Right lobe of liver (tissue), 6 donors: ENCODE results near the gene SPAG16. TPM values are rescaled to one million over a fixed set of nuclear protein-coding genes. Genes with fewer than 3 reads are reported as not detected.

Experiments used
- ATAC-seq, 4 donors: fragments of 200-7000 bp; cut with Tn5 transposase; one replicate each; pipeline ENCODE4 v1.9.1; 2020; ENCODE audit warnings: mild to moderate bottlenecking in 4 of 4, moderate library complexity in 4 of 4
- DNase-seq, 3 donors: peaks; one replicate each; pipeline ENCODE4 v3.0.0-alpha.2; 2020
- H3K27ac ChIP-seq, 3 donors: fragments of 200-600 bp; one replicate each; pipeline ENCODE4 v1.8.0; 2022
- H3K27me3 ChIP-seq, 2 donors: fragments of 200-600 bp; one replicate each; pipeline ENCODE4 v1.8.0; 2022
- H3K36me3 ChIP-seq, 4 donors: fragments of 200-600 bp; sonication (generic) in 1 of 4; one replicate each; pipeline versions ENCODE4 v1.5.1 to v1.8.0; 2017 to 2022; ENCODE audit warnings: control low read depth in 1 of 4
- H3K4me1 ChIP-seq, 4 donors: fragments of 200-600 bp; sonication (generic) in 1 of 4; one replicate each; pipeline versions ENCODE4 v1.5.1 to v1.8.0; 2017 to 2022; ENCODE audit warnings: control low read depth in 1 of 4
- H3K4me3 ChIP-seq, 3 donors: fragments of 200-600 bp; one replicate each; pipeline ENCODE4 v1.8.0; 2022
- H3K9me3 ChIP-seq, 4 donors: fragments of 200-600 bp; sonication (generic) in 1 of 4; one replicate each; pipeline versions ENCODE4 v1.5.1 to v1.8.0; 2017 to 2022; ENCODE audit warnings: control low read depth in 1 of 4
- CTCF ChIP-seq, 4 donors: fragments of 200-600 bp in 3 of 4; fragments of 450-650 bp in 1 of 4; IDR thresholded peaks; one replicate each; pipeline versions ENCODE4 v1.5.1 to v1.8.0; 2016 to 2022; ENCODE audit warnings: antibody characterized with exemption in 4 of 4, mild to moderate bottlenecking in 2 of 4
- POLR2A ChIP-seq: fragments of 450-650 bp; IDR thresholded peaks from one replicate; pipeline ENCODE4 v1.6.1; 2017; ENCODE audit warnings: antibody characterized with exemption, mild to moderate bottlenecking
- WGBS: methylation state at CpG from one replicate; pipeline ENCODE4 v1.1.6; 2018; ENCODE audit warnings: low coverage, low lambda C conversion rate; ENCODE audit not compliant: insufficient coverage; ENCODE audit errors: missing lambda C conversion rate; 5-methylcytosine and 5-hydroxymethylcytosine counted together
- intact Hi-C, 2 donors: fragments of 100-400 bp; cut with DNase I; formaldehyde crosslinking; loops; one replicate each; pipeline versions ENCODE4 v1.11.2 to v1.14.1; 2022
- total RNA-seq, 6 experiments: library from RNA; depleted of rRNA in 2 of 6; stranded (reverse); fragments of >200 nt in 2 of 6; fragmentation: NEBNext Ultra II Directional in 3 of 6; extraction: Animal tissue kit (Norgen Biotek cat#: 25700) in 3 of 6; gene quantifications; one replicate each; pipeline versions ENCODE4 v1.1.0 to v1.2.4, GENCODE V29; 2016 to 2023
- donor health status: DM: no; HTN: yes; CAD: no.
- donor health status: DM: no; HTN: no; CAD: no.
- donor health status: DM: no; HTN: no; CAD: no.
- donor health status: DM: no; HTN: yes; CAD: no.
- donor health status: DM: no; HTN: yes; CAD: no.

Gene SPAG16
- total RNA-seq, 6 experiments from 2014 or later: 7.2 to 15.3 (median 9.0) TPM

- intact Hi-C loops: no loop called here
- ATAC-seq (no peak), DNase-seq (no peak)
- Histone ChIP-seq H3K4me1 (no peaks in the 10 kb centered on the region), H3K27me3 (no peaks in the 10 kb centered on the region), H3K9me3 (no peaks in the 10 kb centered on the region), H3K36me3 (no peaks in the 10 kb centered on the region), H3K27ac (no peak overlapping the region), H3K4me3 (no peak overlapping the region)
- TF ChIP-seq CTCF (IDR thresholded peaks at IDR 0.05): no peak
- no peak for TF ChIP-seq POLR2A
- WGBS: 83% methylated on average over 2 of the region's 2 CpGs
Measured at GRCh38 chr2:214035921-214036320, 751.7 kb downstream of the SPAG16 start.

GRCh38 chr2:214038186-214038585, 753.9 kb downstream of the SPAG16 start:
- no peak for ATAC-seq
- Histone ChIP-seq H3K4me3 (no peak overlapping the region), H3K4me1 (no peaks in the 10 kb centered on the region), H3K9me3 (no peaks in the 10 kb centered on the region), H3K36me3 (no peaks in the 10 kb centered on the region), H3K27ac (no peak overlapping the region), H3K27me3 (no peaks in the 10 kb centered on the region)
- intact Hi-C loops: no loop called here
- TF ChIP-seq CTCF (IDR thresholded peaks at IDR 0.05) (no peak), POLR2A (no peak)
- no peak for DNase-seq

GRCh38 chr2:214050731-214051130, 766.5 kb downstream of the SPAG16 start:
- no peak for DNase-seq
- Histone ChIP-seq H3K9me3 (no peaks in the 10 kb centered on the region), H3K27ac (no peak overlapping the region), H3K4me3 (no peak overlapping the region), H3K4me1 (no peaks in the 10 kb centered on the region), H3K27me3 (no peaks in the 10 kb centered on the region), H3K36me3 (no peaks in the 10 kb centered on the region)
- intact Hi-C loops: no loop called here
- ATAC-seq: no peak
- WGBS: 48% methylated on average over 2 of the region's 2 CpGs
- no peak for TF ChIP-seq CTCF (IDR thresholded peaks at IDR 0.05)
- no peak for TF ChIP-seq POLR2A

GRCh38 chr2:214051585-214051984, 767.3 kb downstream of the SPAG16 start:
- DNase-seq (no peak), ATAC-seq (no peak)
- TF ChIP-seq POLR2A: no peak
- no peak for TF ChIP-seq CTCF (IDR thresholded peaks at IDR 0.05)
- H3K9me3 ChIP-seq: no peaks in the 10 kb centered on the region
- no peaks in the 10 kb centered on the region for H3K27me3 ChIP-seq
- no peaks in the 10 kb centered on the region for H3K36me3 ChIP-seq
- WGBS: 46% methylated on average over 1 of the region's 1 CpG
- no peak overlapping the region for H3K27ac ChIP-seq
- H3K4me1 ChIP-seq: no peaks in the 10 kb centered on the region
- intact Hi-C loops: no loop called here
- H3K4me3 ChIP-seq: no peak overlapping the region

GRCh38 chr2:214052235-214052634, 768.0 kb downstream of the SPAG16 start:
- ATAC-seq (no peak), DNase-seq (no peak)
- WGBS: 32% methylated on average over 3 of the region's 5 CpGs
- H3K27ac ChIP-seq: no peak overlapping the region
- intact Hi-C loops: no loop called here
- TF ChIP-seq POLR2A: no peak
- no peak for TF ChIP-seq CTCF (IDR thresholded peaks at IDR 0.05)
- no peaks in the 10 kb centered on the region for H3K9me3 ChIP-seq
- H3K4me1 ChIP-seq: no peaks in the 10 kb centered on the region
- H3K27me3 ChIP-seq: no peaks in the 10 kb centered on the region
- H3K4me3 ChIP-seq: no peak overlapping the region
- no peaks in the 10 kb centered on the region for H3K36me3 ChIP-seq
